Subcutaneous adipose tissue (tissue), 4 donors: ENCODE data around the gene MTA3. TPM values are rescaled to one million over a fixed set of nuclear protein-coding genes. Genes with fewer than 3 reads are reported as not detected.

ENCODE experiments used
- total RNA-seq, 4 donors: library from RNA; depleted of rRNA; stranded (reverse); fragments of >200 nt; gene quantifications; one replicate each; pipeline ENCODE4 v1.1.0, GENCODE V29; 2016
- TF ChIP-seq, protein P1 (sequence below): fragments of 450-650 bp; IDR thresholded peaks from one replicate; pipeline ENCODE4 v1.5.1; 2016; ENCODE audit warnings: low read depth, mild to moderate bottlenecking, control low read depth, antibody characterized with exemption, moderate library complexity

MTA3 gene
- total RNA-seq, result 10 to 100 TPM; 25.8 to 46.6 (median 27.1) TPM

DNA sequence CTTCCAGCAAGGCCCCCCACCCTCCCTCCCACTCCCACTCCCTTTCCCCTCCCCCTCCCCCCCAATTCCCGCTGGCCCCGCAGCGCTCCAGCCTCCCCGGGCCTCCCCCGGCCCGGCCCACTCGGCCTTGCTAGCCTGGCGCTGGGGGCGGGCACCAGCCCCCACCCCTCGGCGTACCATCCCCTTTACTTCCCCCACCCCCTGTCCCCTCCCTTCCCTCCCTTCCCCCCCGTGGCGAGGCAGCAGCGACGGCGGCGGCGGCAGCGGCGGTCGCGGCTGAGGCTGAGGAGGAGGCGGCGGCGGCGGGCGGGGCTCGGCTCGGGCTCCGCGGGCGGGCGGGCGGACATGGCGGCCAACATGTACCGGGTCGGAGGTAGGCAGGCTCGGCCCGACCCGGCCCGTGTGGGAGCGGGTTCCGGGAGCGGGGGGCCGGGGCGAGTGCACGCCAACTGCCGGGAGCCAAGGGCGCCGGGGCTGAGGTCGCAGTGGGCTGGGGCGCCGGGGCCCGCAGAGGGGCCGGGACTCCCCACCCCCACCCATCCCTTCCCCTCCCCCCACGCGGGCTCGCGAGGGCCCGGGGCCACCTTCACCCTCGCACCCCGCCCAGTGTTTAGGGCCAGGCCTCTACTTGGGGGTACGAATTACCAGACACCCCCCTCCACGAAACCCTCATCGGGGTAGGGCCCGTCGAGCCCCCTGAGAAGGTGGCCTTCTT is at the start of gene MTA3:
Gene MTA3, plus strand, starts transcription at position 232 of the 715 bp plus-strand sequence. Its CDS starts 114 bp downstream, at position 346.
- TF ChIP-seq, protein P1, sequence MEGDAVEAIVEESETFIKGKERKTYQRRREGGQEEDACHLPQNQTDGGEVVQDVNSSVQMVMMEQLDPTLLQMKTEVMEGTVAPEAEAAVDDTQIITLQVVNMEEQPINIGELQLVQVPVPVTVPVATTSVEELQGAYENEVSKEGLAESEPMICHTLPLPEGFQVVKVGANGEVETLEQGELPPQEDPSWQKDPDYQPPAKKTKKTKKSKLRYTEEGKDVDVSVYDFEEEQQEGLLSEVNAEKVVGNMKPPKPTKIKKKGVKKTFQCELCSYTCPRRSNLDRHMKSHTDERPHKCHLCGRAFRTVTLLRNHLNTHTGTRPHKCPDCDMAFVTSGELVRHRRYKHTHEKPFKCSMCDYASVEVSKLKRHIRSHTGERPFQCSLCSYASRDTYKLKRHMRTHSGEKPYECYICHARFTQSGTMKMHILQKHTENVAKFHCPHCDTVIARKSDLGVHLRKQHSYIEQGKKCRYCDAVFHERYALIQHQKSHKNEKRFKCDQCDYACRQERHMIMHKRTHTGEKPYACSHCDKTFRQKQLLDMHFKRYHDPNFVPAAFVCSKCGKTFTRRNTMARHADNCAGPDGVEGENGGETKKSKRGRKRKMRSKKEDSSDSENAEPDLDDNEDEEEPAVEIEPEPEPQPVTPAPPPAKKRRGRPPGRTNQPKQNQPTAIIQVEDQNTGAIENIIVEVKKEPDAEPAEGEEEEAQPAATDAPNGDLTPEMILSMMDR, result no peak

DNA sequence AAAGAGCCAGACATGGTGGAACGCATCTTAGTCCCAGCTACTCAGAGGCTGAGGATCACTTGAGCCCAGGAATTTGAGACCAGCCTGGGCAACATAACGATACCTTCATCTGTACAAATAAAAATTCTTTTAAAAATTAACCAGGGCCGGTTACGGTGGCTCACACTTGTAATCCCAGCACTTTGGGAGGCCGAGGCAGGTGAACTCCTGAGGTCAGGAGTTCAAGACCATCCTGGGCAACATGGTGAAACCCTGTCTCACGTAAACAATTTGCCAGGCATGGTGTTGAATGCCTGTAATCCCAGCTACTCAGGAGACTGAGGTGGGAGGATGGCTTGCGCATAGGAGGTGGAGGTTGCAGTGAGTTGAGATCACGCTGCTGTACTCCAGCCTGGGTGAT is 48.8 kb upstream of the MTA3 start:
- TF ChIP-seq, protein P1, result no peak

DNA sequence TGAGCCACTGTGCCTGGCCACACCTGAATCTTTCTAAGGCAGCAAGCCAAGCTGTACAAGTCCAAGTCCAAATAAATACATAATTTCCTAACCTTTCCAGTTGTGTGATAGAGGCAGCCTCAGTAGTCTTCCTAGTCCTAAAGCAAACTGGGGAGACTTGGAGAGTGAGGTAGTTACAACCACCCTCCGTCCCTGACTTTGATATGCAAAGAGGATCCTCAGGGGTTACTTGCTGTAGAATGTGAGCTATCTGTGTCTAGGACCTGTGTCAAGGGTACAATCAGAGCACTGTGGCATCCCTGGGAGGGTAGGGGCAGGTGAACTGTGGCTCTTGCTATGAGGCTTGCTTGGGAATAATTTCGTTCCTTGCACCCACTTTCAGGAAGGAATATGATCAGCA is 46.4 kb upstream of the MTA3 start:
- TF ChIP-seq, protein P1, result no peak

DNA sequence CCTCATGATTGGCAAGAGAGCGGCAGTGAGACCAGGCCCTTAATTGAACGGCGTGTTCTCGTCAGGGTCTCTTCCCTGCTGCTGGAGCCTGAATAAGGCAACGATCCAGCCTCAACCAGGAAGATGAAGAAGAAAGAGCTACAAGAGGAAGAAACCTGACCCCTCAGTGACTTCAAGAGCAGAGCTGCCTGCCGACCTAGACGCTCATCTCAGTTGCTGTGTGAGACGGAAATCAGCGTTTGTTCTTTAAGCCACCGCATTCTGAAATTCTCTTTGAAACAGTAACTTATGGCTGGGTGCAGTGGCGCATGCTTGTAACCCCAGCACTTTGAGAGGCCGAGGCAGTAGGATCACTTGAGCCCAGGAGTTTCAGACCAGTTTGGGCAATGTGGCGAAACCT is 45.1 kb upstream of the MTA3 start:
- TF ChIP-seq, protein P1, result no peak

DNA sequence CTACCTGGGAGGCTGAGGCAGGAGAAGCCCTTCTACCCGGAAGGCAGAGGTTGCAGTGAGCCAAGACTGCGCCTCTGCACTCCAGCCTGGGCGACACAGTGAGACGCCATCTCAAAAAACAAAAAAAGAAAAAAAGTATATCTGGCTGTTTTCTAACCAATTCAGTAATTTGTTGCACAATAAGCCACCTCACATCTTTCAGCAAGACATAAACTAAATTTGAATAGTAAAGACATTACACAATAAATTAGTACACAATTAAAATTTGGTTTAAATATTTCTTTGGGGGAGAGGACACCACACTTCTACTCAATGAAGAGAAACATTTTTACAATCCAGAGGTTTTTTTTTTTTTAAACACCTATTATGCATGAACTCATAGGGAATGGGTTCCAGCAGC is 36.0 kb upstream of the MTA3 start:
- TF ChIP-seq, protein P1, result no peak

DNA sequence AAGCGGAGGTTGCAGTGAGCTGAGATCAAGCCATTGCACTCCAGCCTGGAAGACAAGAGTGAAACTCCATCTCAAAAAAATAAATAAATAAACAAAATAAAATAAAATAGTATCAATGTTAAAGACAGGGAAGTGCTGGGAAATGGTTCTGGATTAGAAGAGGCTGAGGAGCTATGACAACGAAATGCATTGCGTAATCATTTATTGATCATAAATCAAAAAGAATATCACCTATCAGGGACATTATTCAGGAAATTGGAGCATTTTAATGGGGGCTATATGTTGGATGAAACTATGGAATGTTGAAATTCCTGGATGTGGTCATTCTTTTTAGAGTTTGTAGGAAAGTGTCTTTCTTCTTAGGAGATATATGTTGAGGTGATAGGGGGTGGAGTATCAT is 30.9 kb upstream of the MTA3 start:
- TF ChIP-seq, protein P1, result no peak

DNA sequence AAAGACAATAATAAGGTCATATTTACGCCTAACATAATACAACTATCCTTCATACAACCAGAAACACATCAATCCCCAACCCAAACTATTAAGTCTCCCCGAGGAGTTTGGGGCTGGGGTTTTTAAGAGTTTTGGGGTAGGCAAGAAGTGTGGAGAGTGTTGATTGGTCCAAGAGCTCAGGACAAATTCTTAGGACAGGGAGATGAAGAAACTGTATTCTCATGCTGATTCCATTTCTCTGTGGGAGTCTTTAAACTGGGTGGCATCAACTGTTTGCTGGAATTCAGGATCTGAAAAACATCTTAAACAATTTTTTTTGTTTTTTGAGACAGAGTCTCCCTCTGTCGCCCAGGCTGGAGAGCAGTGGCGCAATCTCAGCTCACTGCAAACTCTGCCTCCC is 25.6 kb upstream of the MTA3 start:
- TF ChIP-seq, protein P1, result no peak
